ENCODE measurements around the gene GBF1.

GBF1 gene

GRCh38 chr10:102233997-102234396 is 11.3 kb upstream of the GBF1 start:
- Histone ChIP-seq H3K4me2 (ENCODE audit: low read length) (no peak overlapping the region), H3K4me1 (peaks cover 2% of the 10 kb centered on the region), H3K9me3 (ENCODE audit: control insufficient read depth, low read length) (no peaks in the 10 kb centered on the region), H3K27ac (no peak overlapping the region), H3K36me3 (ENCODE audit: control insufficient read depth, insufficient read depth, low read length) (no peaks in the 10 kb centered on the region), H2AFZ (no peak overlapping the region), H3K4me3 (ENCODE audit: low read depth, low read length) (no peak overlapping the region), H3K9ac (no peak overlapping the region), H3K79me2 (no peaks in the 10 kb centered on the region), H3K27me3 (ENCODE audit: control insufficient read depth, insufficient read depth, low read length) (no peaks in the 10 kb centered on the region)
- TF ChIP-seq CTCF (IDR thresholded peaks at IDR 0.05) = no peak

- no peak overlapping the region for H3K4me2 ChIP-seq (ENCODE audit: low read length)
- no peak overlapping the region for H2AFZ ChIP-seq
- no peaks in the 10 kb centered on the region for H3K79me2 ChIP-seq
- H3K9me3 ChIP-seq (ENCODE audit: control insufficient read depth, low read length) = no peaks in the 10 kb centered on the region
- H3K9ac ChIP-seq = no peak overlapping the region
- no peak for TF ChIP-seq CTCF (IDR thresholded peaks at IDR 0.05)
- H3K4me3 ChIP-seq (ENCODE audit: low read depth, low read length) = no peak overlapping the region
- H3K4me1 ChIP-seq = peaks cover 2% of the 10 kb centered on the region
- H3K27ac ChIP-seq = no peak overlapping the region
- no peaks in the 10 kb centered on the region for H3K36me3 ChIP-seq (ENCODE audit: control insufficient read depth, insufficient read depth, low read length)
- no peaks in the 10 kb centered on the region for H3K27me3 ChIP-seq (ENCODE audit: control insufficient read depth, insufficient read depth, low read length)
These were observed 10.3 kb upstream of the GBF1 start for GRCh38 chr10:102234888-102235597.

DNA sequence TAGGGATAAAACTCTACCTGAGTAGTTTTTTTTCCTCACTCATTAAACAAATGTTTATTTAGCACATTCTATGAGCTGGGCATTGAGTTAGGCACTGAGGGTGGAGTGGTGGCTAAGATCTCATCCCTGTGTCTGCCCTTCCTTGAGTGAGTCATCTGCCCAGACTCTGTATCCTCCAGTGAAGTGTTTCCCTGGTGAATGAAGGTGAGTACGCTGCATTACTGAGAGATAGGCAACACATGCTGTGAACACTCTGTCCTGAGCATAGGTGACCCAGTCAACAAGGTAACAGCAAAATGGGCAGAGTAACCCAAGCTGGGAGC is 9.8 kb upstream of the GBF1 start:
- Histone ChIP-seq H3K9me3 (ENCODE audit: control insufficient read depth, low read length) (no peaks in the 10 kb centered on the region), H3K9ac (no peak overlapping the region), H3K79me2 (no peaks in the 10 kb centered on the region), H3K36me3 (ENCODE audit: control insufficient read depth, insufficient read depth, low read length) (no peaks in the 10 kb centered on the region), H3K4me1 (peaks cover 2% of the 10 kb centered on the region), H3K4me2 (ENCODE audit: low read length) (no peak overlapping the region), H3K4me3 (ENCODE audit: low read depth, low read length) (no peak overlapping the region), H3K27me3 (ENCODE audit: control insufficient read depth, insufficient read depth, low read length) (no peaks in the 10 kb centered on the region), H3K27ac (no peak overlapping the region), H2AFZ (no peak overlapping the region)
- TF ChIP-seq CTCF (IDR thresholded peaks at IDR 0.05) = no peak

DNA sequence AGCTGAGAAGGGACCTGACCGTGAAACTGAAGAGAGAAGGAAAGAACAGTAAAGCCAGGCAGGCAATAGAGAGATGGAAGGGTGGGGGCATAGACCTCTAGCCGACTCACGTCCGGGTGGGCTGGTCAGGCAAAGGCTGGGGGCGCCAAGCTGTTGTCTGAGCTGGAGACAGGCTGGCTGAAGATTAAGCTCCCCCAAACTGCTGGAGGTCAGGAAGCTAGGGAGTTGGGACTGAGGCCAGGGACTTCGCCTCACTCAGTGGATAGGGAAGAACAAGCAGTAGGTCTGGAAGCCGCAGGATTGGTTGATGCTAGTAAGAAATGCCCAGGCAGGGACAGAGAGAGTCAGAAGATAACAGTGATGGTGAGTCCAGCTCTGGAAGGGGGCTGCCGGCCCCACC is 9.3 kb upstream of the GBF1 start:
- Histone ChIP-seq H3K36me3 (ENCODE audit: control insufficient read depth, insufficient read depth, low read length) (no peaks in the 10 kb centered on the region), H2AFZ (no peak overlapping the region), H3K4me1 (peaks cover under 1% of the 10 kb centered on the region), H3K4me2 (ENCODE audit: low read length) (no peak overlapping the region), H3K27me3 (ENCODE audit: control insufficient read depth, insufficient read depth, low read length) (no peaks in the 10 kb centered on the region), H3K79me2 (no peaks in the 10 kb centered on the region), H3K9me3 (ENCODE audit: control insufficient read depth, low read length) (no peaks in the 10 kb centered on the region), H3K27ac (no peak overlapping the region), H3K4me3 (ENCODE audit: low read depth, low read length) (no peak overlapping the region), H3K9ac (no peak overlapping the region)
- TF ChIP-seq CTCF (IDR thresholded peaks at IDR 0.05) = no peak

DNA sequence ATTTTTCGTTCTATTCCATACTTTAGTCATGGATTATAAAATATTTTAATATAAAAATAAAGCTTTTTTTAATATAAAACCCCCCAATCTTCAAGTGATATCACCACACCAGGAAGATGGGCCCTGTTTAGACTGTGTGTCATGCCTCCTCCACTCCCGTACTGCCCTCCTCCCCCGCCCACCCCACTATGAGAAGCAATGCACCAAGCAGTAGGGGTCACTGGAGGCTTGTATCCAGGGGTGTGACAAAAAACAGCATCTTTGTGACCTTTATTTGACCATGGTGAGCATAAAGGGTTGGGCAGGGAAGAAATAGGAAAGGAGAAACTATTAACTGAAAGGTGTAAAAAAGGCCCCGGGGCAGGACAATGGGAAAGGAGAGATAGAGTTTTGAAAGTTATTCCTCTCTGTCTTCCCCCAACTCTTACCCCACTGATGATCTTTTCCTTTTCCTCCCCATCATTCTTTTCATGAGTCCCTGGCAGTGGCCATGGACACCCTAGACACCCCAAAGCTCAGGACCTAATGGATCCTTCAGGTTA is 7.5 kb upstream of the GBF1 start:
- no peaks in the 10 kb centered on the region for H3K36me3 ChIP-seq (ENCODE audit: control insufficient read depth, insufficient read depth, low read length)
- no peaks in the 10 kb centered on the region for H3K27me3 ChIP-seq (ENCODE audit: control insufficient read depth, insufficient read depth, low read length)
- H3K4me3 ChIP-seq (ENCODE audit: low read depth, low read length) = no peak overlapping the region
- no peaks in the 10 kb centered on the region for H3K79me2 ChIP-seq
- H3K9ac ChIP-seq = no peak overlapping the region
- no peak overlapping the region for H3K27ac ChIP-seq
- TF ChIP-seq CTCF (IDR thresholded peaks at IDR 0.05) = no peak
- H3K9me3 ChIP-seq (ENCODE audit: control insufficient read depth, low read length) = no peaks in the 10 kb centered on the region
- H3K4me1 ChIP-seq = peaks cover 5% of the 10 kb centered on the region
- H2AFZ ChIP-seq = no peak overlapping the region
- H3K4me2 ChIP-seq (ENCODE audit: low read length) = no peak overlapping the region
